HCT116 (cell line): Measurements from ENCODE around the gene USP36. TPM values are rescaled to one million over a fixed set of nuclear protein-coding genes. Genes with fewer than 3 reads are reported as not detected.

Experiments used
- ATAC-seq: fragments of 200-7000 bp; cut with Tn5 transposase; 2 replicates; pipeline ENCODE4 v1.9.1; 2020; ENCODE audit warnings: mild to moderate bottlenecking, moderate library complexity
- BruUV-seq: library from RNA; stranded (reverse); fragments of 400-500 nt; replicated peaks from 2 replicates; lab custom pipeline; 2021; lab: Mats Ljungman, UMichigan
- CTCF ChIA-PET: fragments of 300-600 bp; sonication (Branson Sonifier 250); formaldehyde crosslinking; loops from one replicate; lab custom pipeline; 2021; ENCODE audit warnings: antibody characterized with exemption; lab: Charles Lee
- POLR2A ChIA-PET: fragments of 300-600, 350-600 bp; sonication (Branson Sonifier 250); formaldehyde crosslinking; loops from one replicate; lab custom pipeline; 2021; ENCODE audit warnings: antibody characterized with exemption; lab: Charles Lee
- RAD21 ChIA-PET, 2 experiments: fragments of 300-600 bp; sonication (Branson Sonifier 250); formaldehyde crosslinking; loops; one replicate each; lab custom pipeline; 2023; ENCODE audit warnings: low total read pairs in 2 of 2; ENCODE audit not compliant: uncharacterized antibody in 2 of 2, unreplicated experiment in 2 of 2, low non-redundant PET in 1 of 2; lab: Charles Lee
- DNase-seq: peaks from one replicate; pipeline ENCODE4 v3.0.0-alpha.2; 2010; ENCODE audit warnings: low read depth, low spot score
- H2AFZ ChIP-seq: fragments of 200-600 bp; shearing (Covaris generic), sonication (generic); 2 replicates; pipeline ENCODE4 v1.6.1; 2017; ENCODE audit warnings: low read depth, mixed run types, mixed read lengths, antibody characterized with exemption, low read length; ENCODE audit not compliant: poor library complexity, severe bottlenecking
- H3K27ac ChIP-seq: 2 replicates; pipeline ENCODE4 v1.5.1; 2012; ENCODE audit warnings: low read depth, low read length
- H3K27me3 ChIP-seq: fragments of 200-600 bp; sonication (generic); 2 replicates; pipeline ENCODE4 v1.6.1; 2016; ENCODE audit warnings: mixed run types, low read length, mixed read lengths; ENCODE audit not compliant: insufficient read depth
- H3K36me3 ChIP-seq, 2 experiments: fragments of 200-500 bp in 1 of 2; fragments of 200-600 bp in 1 of 2; sonication (Bioruptor generic) in 1 of 2; sonication (generic) in 1 of 2; 2 replicates each; pipeline versions ENCODE4 v1.5.1 to v1.6.1; 2014 to 2016; ENCODE audit warnings: low read length in 2 of 2, inconsistent platforms in 1 of 2, mixed read lengths in 1 of 2, mixed run types in 1 of 2; ENCODE audit not compliant: insufficient read depth in 2 of 2, control insufficient read depth in 1 of 2
- H3K4me1 ChIP-seq, 2 experiments: fragments of 200-600 bp in 1 of 2; sonication (generic) in 1 of 2; 2 replicates each; pipeline versions ENCODE4 v1.5.1 to v1.6.1; 2012 to 2017; ENCODE audit warnings: low read length in 2 of 2, inconsistent platforms in 1 of 2, mild to moderate bottlenecking in 1 of 2, mixed read lengths in 1 of 2, mixed run types in 1 of 2, moderate library complexity in 1 of 2; ENCODE audit not compliant: insufficient read depth in 2 of 2, control insufficient read depth in 1 of 2
- H3K4me2 ChIP-seq: fragments of 200-600 bp; sonication (generic); 2 replicates; pipeline ENCODE4 v1.6.1; 2017; ENCODE audit warnings: mixed run types, low read length, mixed read lengths
- H3K4me3 ChIP-seq, 2 experiments: fragments of 200-600 bp in 1 of 2; sonication (generic) in 1 of 2; replicated peaks in 1 of 2; 2 replicates each; pipeline ENCODE4 v1.5.1; 2011 to 2016; ENCODE audit warnings: low read length in 2 of 2, control low read depth in 1 of 2, low read depth in 1 of 2, mild to moderate bottlenecking in 1 of 2, mixed read lengths in 1 of 2, mixed run types in 1 of 2
- H3K79me2 ChIP-seq: fragments of 200-600 bp; sonication (generic); 2 replicates; pipeline ENCODE4 v1.6.1; 2017; ENCODE audit warnings: mild to moderate bottlenecking, mixed run types, low read length, moderate library complexity, mixed read lengths; ENCODE audit not compliant: insufficient read depth
- H3K9ac ChIP-seq: fragments of 200-600 bp; sonication (generic); 2 replicates; pipeline ENCODE4 v1.6.1; 2016; ENCODE audit warnings: low read length, mixed read lengths
- H3K9me2 ChIP-seq: fragments of 200-600 bp; sonication (generic), shearing (Covaris generic); 2 replicates; pipeline ENCODE4 v1.6.1; 2017; ENCODE audit warnings: mixed run types, mild to moderate bottlenecking, moderate library complexity; ENCODE audit not compliant: insufficient read depth
- H3K9me3 ChIP-seq, 2 experiments: fragments of 200-500 bp in 1 of 2; fragments of 200-600 bp in 1 of 2; sonication (Bioruptor generic) in 1 of 2; sonication (generic) in 1 of 2; 2 replicates each; pipeline ENCODE4 v1.6.1; 2014 to 2017; ENCODE audit warnings: low read length in 2 of 2, mixed read lengths in 2 of 2, inconsistent platforms in 1 of 2, low read depth in 1 of 2, mild to moderate bottlenecking in 1 of 2, mixed run types in 1 of 2, moderate library complexity in 1 of 2; ENCODE audit not compliant: control insufficient read depth in 1 of 2, insufficient read depth in 1 of 2
- H4K20me1 ChIP-seq: fragments of 200-600 bp; sonication (generic), shearing (Covaris generic); 2 replicates; pipeline ENCODE4 v1.6.1; 2017; ENCODE audit warnings: mixed run types, mild to moderate bottlenecking, moderate library complexity; ENCODE audit not compliant: insufficient read depth
- CEBPB ChIP-seq: IDR thresholded peaks from 2 replicates; pipeline ENCODE4 v1.6.1; 2012; ENCODE audit warnings: low read depth
- ELF1 ChIP-seq: IDR thresholded peaks from 2 replicates; pipeline ENCODE4 v1.6.1; 2012; ENCODE audit warnings: low read depth, borderline replicate concordance
- EZH2 ChIP-seq: fragments of 200-600 bp; sonication (generic); IDR thresholded peaks from 2 replicates; pipeline ENCODE4 v1.6.1; 2017; ENCODE audit warnings: antibody characterized with exemption, mixed run types
- EZH2phosphoT487 ChIP-seq: fragments of 200-600 bp; IDR thresholded peaks from 2 replicates; pipeline ENCODE4 v1.6.1; 2018; ENCODE audit warnings: antibody characterized with exemption, borderline replicate concordance
- FOSL1 ChIP-seq: IDR thresholded peaks from 2 replicates; pipeline ENCODE4 v1.6.1; 2012; ENCODE audit warnings: low read depth
- JUND ChIP-seq: IDR thresholded peaks from 2 replicates; pipeline ENCODE4 v1.6.1; 2012
- SP1 ChIP-seq: IDR thresholded peaks from 2 replicates; pipeline ENCODE4 v1.6.1; 2012; ENCODE audit warnings: low read depth
- TCF7L2 ChIP-seq: IDR thresholded peaks from 2 replicates; pipeline ENCODE4 v1.7.0; 2011; ENCODE audit warnings: borderline replicate concordance, inconsistent platforms; ENCODE audit not compliant: insufficient read depth, insufficient read length; ENCODE audit errors: extremely low read depth
- YY1 ChIP-seq: IDR thresholded peaks from 2 replicates; pipeline ENCODE4 v1.6.1; 2011; ENCODE audit warnings: low read length, low read depth, moderate library complexity, mild to moderate bottlenecking; ENCODE audit not compliant: insufficient replicate concordance; ENCODE audit errors: extremely low read depth
- ZFX ChIP-seq: fragments of 450-650 bp; IDR thresholded peaks from 2 replicates; pipeline ENCODE4 v1.6.1; 2017
- ZNF274 ChIP-seq: fragments of 200-500 bp; sonication (Bioruptor generic); IDR thresholded peaks from 2 replicates; pipeline ENCODE4 v1.6.1; 2014; ENCODE audit warnings: mild to moderate bottlenecking, low read depth, low read length, inconsistent platforms
- intact Hi-C: fragments of 100-400 bp; cut with micrococcal nuclease; formaldehyde crosslinking; loops from 2 replicates; pipeline ENCODE4 v1.10.0; 2022
- total RNA-seq: library from RNA; stranded (reverse); gene quantifications from one replicate; pipeline ENCODE4 v1.2.1, GENCODE V29; 2021; ENCODE audit not compliant: unreplicated experiment
- TF ChIP-seq, protein P1 (sequence below): IDR thresholded peaks from 2 replicates; pipeline ENCODE4 v1.6.1; 2012
- TF ChIP-seq, protein P2 (sequence below): IDR thresholded peaks from 2 replicates; pipeline ENCODE4 v1.6.1; 2011; ENCODE audit warnings: mild to moderate bottlenecking, low read length, moderate library complexity; ENCODE audit not compliant: insufficient replicate concordance; ENCODE audit errors: extremely low read depth
- TF ChIP-seq, protein P3 (sequence below): IDR thresholded peaks from 2 replicates; pipeline ENCODE4 v1.6.1; 2012

USP36 gene
- total RNA-seq, 1 experiment from 2014 or later, result 104 TPM

DNA sequence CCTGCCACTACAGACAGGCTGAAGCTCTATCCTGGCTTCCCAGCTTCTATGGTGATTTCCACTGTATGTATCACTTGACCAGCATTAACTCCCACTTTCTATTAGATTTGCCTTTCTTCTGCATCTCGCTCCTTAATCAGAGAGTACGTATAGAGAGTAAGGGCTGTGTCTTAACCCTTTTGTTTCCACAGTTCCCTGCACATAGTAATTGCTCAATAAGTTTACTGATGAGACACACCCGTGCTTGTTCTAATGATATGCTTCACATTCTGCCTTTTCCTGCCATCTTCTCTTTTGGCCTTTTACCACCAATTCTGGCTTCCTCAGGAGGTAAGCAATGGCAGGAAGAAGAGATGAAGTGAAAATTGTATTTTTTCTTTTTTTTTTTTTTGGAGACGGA is 20.6 kb upstream of the USP36 start (continued):
- TF ChIP-seq TCF7L2, result no peak
- TF ChIP-seq, all 23 proteins: peak for 0

DNA sequence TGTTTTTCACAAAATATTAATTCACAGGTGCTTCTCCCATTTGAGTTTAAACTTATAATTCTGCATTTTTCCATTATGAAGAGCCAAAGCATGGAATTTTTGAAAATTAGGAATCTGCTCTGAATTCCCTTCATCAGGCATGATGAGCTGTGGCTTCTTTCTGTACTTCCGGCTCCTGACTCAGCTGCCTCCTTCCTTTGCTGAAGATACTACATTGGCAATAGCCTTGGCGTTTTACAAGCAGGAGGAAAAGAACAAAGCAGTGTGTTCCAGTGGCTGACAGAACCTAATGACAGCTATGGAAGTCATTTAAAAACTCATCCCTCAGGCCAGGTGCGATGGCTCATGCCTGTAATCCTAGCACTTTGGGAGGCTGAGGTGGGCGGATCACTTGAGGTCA is 18.4 kb upstream of the USP36 start:
- BruUV-seq, result no TSS peak
- CTCF ChIA-PET, result no interaction called here
- Histone ChIP-seq H3K9ac (no peak overlapping the region), H3K27me3 (no peaks in the 10 kb centered on the region), H3K4me2 (no peak overlapping the region), H4K20me1 (no peaks in the 10 kb centered on the region), H3K4me3 (no peak overlapping the region), H2AFZ (no peak overlapping the region)
- intact Hi-C loops, result no loop called here
- TF ChIP-seq YY1, result no peak
- TF ChIP-seq CEBPB, result no peak
- TF ChIP-seq FOSL1, result no peak
- TF ChIP-seq TCF7L2, result no peak
- no peak for TF ChIP-seq SP1
- TF ChIP-seq EZH2phosphoT487, result no peak
- TF ChIP-seq ELF1, result no peak
- TF ChIP-seq, protein P1, sequence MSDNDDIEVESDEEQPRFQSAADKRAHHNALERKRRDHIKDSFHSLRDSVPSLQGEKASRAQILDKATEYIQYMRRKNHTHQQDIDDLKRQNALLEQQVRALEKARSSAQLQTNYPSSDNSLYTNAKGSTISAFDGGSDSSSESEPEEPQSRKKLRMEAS, result no peak
- TF ChIP-seq, all 23 proteins: peak for 0
- ChIA-PET RAD21 (no interaction called here), POLR2A (interaction anchor here (0.6 kb wide), 1 partner anchor 14 kb away, joined by 3 read pairs; no protein-coding TSS in a partner anchor)
- Histone ChIP-seq H3K9me3 (no peaks in the 10 kb centered on the region), H3K36me3 (0 out of 4 replicates have a peak, but pooled peaks cover 0 to 3% of the 10 kb centered on the region in 2 experiments), H3K4me1 (peaks cover 16 to 21% of the 10 kb centered on the region in 2 experiments), H3K27ac (no peak overlapping the region), H3K79me2 (no peaks in the 10 kb centered on the region; the same call in 1 of the 2 replicates), H3K9me2 (no peaks in the 10 kb centered on the region)
- DNase-seq (no peak), ATAC-seq (no peak)

DNA sequence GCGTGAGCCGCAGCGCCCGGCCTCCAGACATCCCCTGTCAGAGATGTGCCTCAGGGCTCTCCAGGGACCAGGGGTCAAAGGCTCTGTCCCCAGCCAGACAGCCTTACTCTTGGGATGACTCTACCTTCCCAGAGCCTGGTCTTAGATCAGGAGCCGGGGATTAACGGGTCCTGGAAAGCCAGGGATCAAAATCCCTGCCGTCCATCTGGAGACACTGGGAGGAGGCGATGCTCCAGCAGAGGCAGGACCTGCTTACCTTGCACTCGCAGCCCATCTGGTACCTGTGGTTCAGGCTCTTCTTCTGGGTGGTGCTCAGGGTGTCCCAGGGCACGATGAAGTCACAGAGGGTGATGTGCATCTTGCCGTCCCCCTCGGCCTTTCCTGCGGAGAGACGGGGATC is 16.7 kb upstream of the USP36 start:
- peaks cover 8 to 13% of the 10 kb centered on the region in 2 experiments for H3K4me1 ChIP-seq
- H3K27ac ChIP-seq, result no peak overlapping the region
- no peak overlapping the region for H3K4me3 ChIP-seq
- H3K79me2 ChIP-seq, result no peaks in the 10 kb centered on the region
- no peak overlapping the region for H2AFZ ChIP-seq
- DNase-seq (no peak), ATAC-seq (no peak)
- intact Hi-C loops, result no loop called here
- ChIA-PET RAD21 (no interaction called here), POLR2A (no interaction called here), CTCF (no interaction called here)
- no peaks in the 10 kb centered on the region for H3K9me2 ChIP-seq
- H4K20me1 ChIP-seq, result no peaks in the 10 kb centered on the region
- H3K4me2 ChIP-seq, result no peak overlapping the region
- H3K27me3 ChIP-seq, result no peaks in the 10 kb centered on the region
- BruUV-seq, result no TSS peak
- no peaks in the 10 kb centered on the region for H3K9me3 ChIP-seq
- H3K36me3 ChIP-seq, result 0 out of 4 replicates have a peak, but pooled peaks cover 0 to 3% of the 10 kb centered on the region in 2 experiments
- no peak overlapping the region for H3K9ac ChIP-seq
- TF ChIP-seq CEBPB, result no peak
- TF ChIP-seq ZNF274, result no peak
- TF ChIP-seq ZFX, result no peak
- no peak for TF ChIP-seq JUND
- TF ChIP-seq EZH2, result no peak
- TF ChIP-seq, protein P2, sequence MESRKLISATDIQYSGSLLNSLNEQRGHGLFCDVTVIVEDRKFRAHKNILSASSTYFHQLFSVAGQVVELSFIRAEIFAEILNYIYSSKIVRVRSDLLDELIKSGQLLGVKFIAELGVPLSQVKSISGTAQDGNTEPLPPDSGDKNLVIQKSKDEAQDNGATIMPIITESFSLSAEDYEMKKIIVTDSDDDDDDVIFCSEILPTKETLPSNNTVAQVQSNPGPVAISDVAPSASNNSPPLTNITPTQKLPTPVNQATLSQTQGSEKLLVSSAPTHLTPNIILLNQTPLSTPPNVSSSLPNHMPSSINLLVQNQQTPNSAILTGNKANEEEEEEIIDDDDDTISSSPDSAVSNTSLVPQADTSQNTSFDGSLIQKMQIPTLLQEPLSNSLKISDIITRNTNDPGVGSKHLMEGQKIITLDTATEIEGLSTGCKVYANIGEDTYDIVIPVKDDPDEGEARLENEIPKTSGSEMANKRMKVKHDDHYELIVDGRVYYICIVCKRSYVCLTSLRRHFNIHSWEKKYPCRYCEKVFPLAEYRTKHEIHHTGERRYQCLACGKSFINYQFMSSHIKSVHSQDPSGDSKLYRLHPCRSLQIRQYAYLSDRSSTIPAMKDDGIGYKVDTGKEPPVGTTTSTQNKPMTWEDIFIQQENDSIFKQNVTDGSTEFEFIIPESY, result no peak
- TF ChIP-seq, protein P3, sequence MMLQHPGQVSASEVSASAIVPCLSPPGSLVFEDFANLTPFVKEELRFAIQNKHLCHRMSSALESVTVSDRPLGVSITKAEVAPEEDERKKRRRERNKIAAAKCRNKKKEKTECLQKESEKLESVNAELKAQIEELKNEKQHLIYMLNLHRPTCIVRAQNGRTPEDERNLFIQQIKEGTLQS, result no peak
